NB4 (cell line): Measurements from ENCODE around the gene NOC2L.

ENCODE experiments used
- MAX ChIP-seq: IDR thresholded peaks from 2 replicates; pipeline ENCODE4 v1.6.1; 2011; ENCODE audit warnings: low read depth, low read length
- MYC ChIP-seq: IDR thresholded peaks from 2 replicates; pipeline ENCODE4 v1.6.1; 2011; ENCODE audit warnings: low read depth, low read length
- POLR2A ChIP-seq: IDR thresholded peaks from 2 replicates; pipeline ENCODE4 v1.6.1; 2011; ENCODE audit warnings: mild to moderate bottlenecking; ENCODE audit not compliant: insufficient read length; ENCODE audit errors: extremely low read depth
- TF ChIP-seq, protein P1 (sequence below): IDR thresholded peaks from one replicate; pipeline ENCODE4 v1.5.1; 2012; ENCODE audit warnings: low read depth, low read length

DNA sequence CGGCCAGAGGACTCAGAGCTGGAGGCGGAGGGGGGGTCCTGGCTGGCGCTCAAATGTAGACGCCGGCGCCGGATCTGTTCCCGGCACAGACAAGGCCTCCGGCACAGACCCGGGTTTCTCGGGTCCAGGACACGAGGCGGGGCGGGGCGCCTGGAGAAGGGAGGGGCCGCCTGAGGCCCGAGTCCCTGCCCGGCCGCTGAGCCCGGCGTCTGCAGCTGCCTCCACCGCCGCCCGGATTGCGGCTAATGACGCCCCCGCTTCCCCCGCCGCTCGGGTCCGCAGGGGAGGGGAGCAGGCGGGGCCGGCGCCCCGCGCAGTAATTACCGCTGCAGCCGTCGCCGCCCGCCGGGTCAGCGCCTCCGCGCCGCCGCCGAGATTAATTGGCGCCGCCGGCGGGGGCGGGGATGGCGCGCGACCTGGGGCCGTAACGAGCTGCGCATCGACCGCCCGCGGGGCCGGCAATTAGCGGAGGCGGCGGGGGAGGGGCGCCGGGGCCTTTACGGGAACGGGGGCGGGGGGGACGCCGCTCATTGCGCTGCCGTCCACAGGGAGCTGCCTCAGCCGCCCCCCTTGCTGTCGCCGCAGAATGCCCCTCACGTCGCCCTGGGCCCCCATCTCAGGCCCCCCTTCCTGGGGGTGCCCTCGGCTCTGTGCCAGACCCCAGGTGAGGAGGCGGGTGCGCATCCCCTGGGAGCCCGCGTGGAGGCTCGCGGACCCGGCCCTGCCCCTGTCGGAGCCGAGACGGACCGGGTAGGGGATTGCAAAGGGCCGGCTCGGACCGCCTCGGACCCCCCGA is 17.3 kb downstream of the NOC2L start:
- TF ChIP-seq, protein P1, sequence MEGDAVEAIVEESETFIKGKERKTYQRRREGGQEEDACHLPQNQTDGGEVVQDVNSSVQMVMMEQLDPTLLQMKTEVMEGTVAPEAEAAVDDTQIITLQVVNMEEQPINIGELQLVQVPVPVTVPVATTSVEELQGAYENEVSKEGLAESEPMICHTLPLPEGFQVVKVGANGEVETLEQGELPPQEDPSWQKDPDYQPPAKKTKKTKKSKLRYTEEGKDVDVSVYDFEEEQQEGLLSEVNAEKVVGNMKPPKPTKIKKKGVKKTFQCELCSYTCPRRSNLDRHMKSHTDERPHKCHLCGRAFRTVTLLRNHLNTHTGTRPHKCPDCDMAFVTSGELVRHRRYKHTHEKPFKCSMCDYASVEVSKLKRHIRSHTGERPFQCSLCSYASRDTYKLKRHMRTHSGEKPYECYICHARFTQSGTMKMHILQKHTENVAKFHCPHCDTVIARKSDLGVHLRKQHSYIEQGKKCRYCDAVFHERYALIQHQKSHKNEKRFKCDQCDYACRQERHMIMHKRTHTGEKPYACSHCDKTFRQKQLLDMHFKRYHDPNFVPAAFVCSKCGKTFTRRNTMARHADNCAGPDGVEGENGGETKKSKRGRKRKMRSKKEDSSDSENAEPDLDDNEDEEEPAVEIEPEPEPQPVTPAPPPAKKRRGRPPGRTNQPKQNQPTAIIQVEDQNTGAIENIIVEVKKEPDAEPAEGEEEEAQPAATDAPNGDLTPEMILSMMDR: no peak
- TF ChIP-seq MAX (no peak), POLR2A (no peak), MYC (no peak)
